K562 (cell line): ENCODE results near the gene DGAT2. TPM values are rescaled to one million over a fixed set of nuclear protein-coding genes. Genes with fewer than 3 reads are reported as not detected.

Experiments used
- ATAC-seq: fragments of 200-7000 bp; cut with Tn5 transposase; 3 replicates; pipeline ENCODE4 v1.9.1; 2020; ENCODE audit warnings: moderate library complexity
- BruUV-seq: library from RNA; stranded (reverse); fragments of 400-500 nt; replicated peaks from 2 replicates; lab custom pipeline; 2021; lab: Mats Ljungman, UMichigan
- CTCF ChIA-PET: fragments of 300-600 bp; formaldehyde crosslinking; extraction: SDS; loops from one replicate; lab custom pipeline; 2021; ENCODE audit warnings: low intra/inter-chr PET ratio; lab: Yijun Ruan, JAX
- POLR2A ChIA-PET: fragments of 300-600, 350-650 bp; sonication (Branson Sonifier 250); formaldehyde crosslinking; extraction: SDS; loops from one replicate; lab custom pipeline; 2021; ENCODE audit warnings: antibody characterized with exemption, inconsistent platforms; lab: Yijun Ruan, JAX
- DNase-seq, 4 experiments: peaks; one replicate each; pipeline versions ENCODE4 v3.0.0 to v3.0.0-alpha.2; 2011 to 2018; ENCODE audit warnings: low spot score in 3 of 4, mixed read lengths in 3 of 4; ENCODE audit errors: extremely low read depth in 1 of 4
- FAIRE-seq: peaks from 2 replicates; lab custom pipeline; 2011; peaks lifted over from hg19 to GRCh38; lab: Jason Lieb, UNC
- H2AFZ ChIP-seq: 2 replicates; pipeline ENCODE4 v1.6.0; 2011; ENCODE audit warnings: low read depth, low read length, control low read depth, inconsistent platforms
- H3K27ac ChIP-seq: fragments of 200-600 bp; 3 replicates; pipeline ENCODE4 v1.8.0; 2011; ENCODE audit warnings: low read depth, mild to moderate bottlenecking, control low read depth, inconsistent platforms, low read length, moderate library complexity, mixed read lengths; ENCODE audit errors: extremely low read depth
- H3K27me3 ChIP-seq, 2 experiments: fragments of 300-600 bp in 1 of 2; 2 replicates in 1 of 2; 3 replicates in 1 of 2; pipeline versions ENCODE4 v1.6.0 to v1.8.0; 2011; ENCODE audit warnings: inconsistent platforms in 2 of 2, low read length in 2 of 2, mild to moderate bottlenecking in 1 of 2, mixed read lengths in 1 of 2, moderate library complexity in 1 of 2; ENCODE audit not compliant: control insufficient read depth in 2 of 2, insufficient read depth in 2 of 2
- H3K36me3 ChIP-seq: fragments of 300-600 bp; 3 replicates; pipeline ENCODE4 v1.8.0; 2011; ENCODE audit warnings: mild to moderate bottlenecking, low read length, inconsistent platforms; ENCODE audit not compliant: control insufficient read depth, insufficient read depth
- H3K4me1 ChIP-seq, 2 experiments: fragments of 200-600 bp in 1 of 2; replicated peaks in 1 of 2; 2 replicates in 1 of 2; 3 replicates in 1 of 2; pipeline versions ENCODE4 v1.5.1 to v1.8.0; 2011; ENCODE audit warnings: inconsistent platforms in 2 of 2, low read length in 2 of 2, mild to moderate bottlenecking in 1 of 2, mixed read lengths in 1 of 2, moderate library complexity in 1 of 2; ENCODE audit not compliant: control insufficient read depth in 2 of 2, insufficient read depth in 2 of 2
- H3K4me2 ChIP-seq: 2 replicates; pipeline ENCODE4 v1.6.1; 2011; ENCODE audit warnings: low read length, control low read depth, inconsistent platforms, mixed read lengths; ENCODE audit not compliant: insufficient read depth
- H3K4me3 ChIP-seq: fragments of 200-600 bp; sonication (generic), shearing (Covaris generic); 2 replicates; pipeline ENCODE4 v1.5.1; 2016; ENCODE audit warnings: control low read depth, inconsistent platforms
- H3K79me2 ChIP-seq: fragments of 200-600 bp; 3 replicates; pipeline ENCODE4 v1.8.0; 2011; ENCODE audit warnings: low read length, inconsistent platforms; ENCODE audit not compliant: control insufficient read depth, insufficient read depth
- H3K9ac ChIP-seq, 2 experiments: 2 replicates each; pipeline versions ENCODE4 v1.6.0 to v1.6.1; 2011; ENCODE audit warnings: low read depth in 2 of 2, low read length in 2 of 2, control low read depth in 1 of 2, inconsistent platforms in 1 of 2, mild to moderate bottlenecking in 1 of 2, mixed read lengths in 1 of 2; ENCODE audit not compliant: insufficient read depth in 1 of 2
- H3K9me1 ChIP-seq: one replicate; pipeline ENCODE4 v1.6.0; 2011; ENCODE audit warnings: inconsistent platforms, mild to moderate bottlenecking, low read length, moderate library complexity; ENCODE audit not compliant: control insufficient read depth, insufficient read depth
- H3K9me3 ChIP-seq: replicated peaks from 2 replicates; pipeline ENCODE4 v1.5.1; 2011; ENCODE audit warnings: low read depth, low read length, inconsistent platforms; ENCODE audit not compliant: control insufficient read depth, insufficient read depth
- H4K20me1 ChIP-seq: replicated peaks from 2 replicates; pipeline ENCODE4 v1.6.1; 2011; ENCODE audit warnings: low read length, inconsistent platforms, mixed read lengths; ENCODE audit not compliant: control insufficient read depth, insufficient read depth
- MAFG ChIP-seq: fragments of 450-650 bp; conservative IDR thresholded peaks from 2 replicates; pipeline ENCODE4 v1.6.1; 2016; ENCODE audit warnings: missing genetic modification characterization, missing compliant biosample characterization
- MXD1 ChIP-seq: fragments of 250-450 bp; sonication (Bioruptor Pico); IDR thresholded peaks from 2 replicates; pipeline ENCODE4 v1.8.0; 2021; ENCODE audit warnings: borderline replicate concordance, mild to moderate bottlenecking, moderate library complexity; ENCODE audit not compliant: poor library complexity, severe bottlenecking
- NR4A1 ChIP-seq, 2 experiments: fragments of 250-450 bp in 1 of 2; fragments of 450-650 bp in 1 of 2; sonication (Bioruptor Pico) in 1 of 2; IDR thresholded peaks; 2 replicates each; pipeline versions ENCODE4 v1.4.0 to v1.6.1; 2016 to 2020; ENCODE audit warnings: mild to moderate bottlenecking in 2 of 2, missing compliant biosample characterization in 1 of 2, missing genetic modification characterization in 1 of 2, moderate library complexity in 1 of 2
- POLR3G ChIP-seq: IDR thresholded peaks from 2 replicates; pipeline ENCODE4 v1.6.1; 2011; ENCODE audit not compliant: insufficient read length, insufficient replicate concordance; ENCODE audit errors: extremely low read depth
- SPI1 ChIP-seq: IDR thresholded peaks from 2 replicates; pipeline ENCODE4 v1.6.1; 2011; ENCODE audit warnings: low read depth, low read length, control low read depth, borderline replicate concordance
- ZNF407 ChIP-seq: fragments of 450-650 bp; IDR thresholded peaks from 2 replicates; pipeline ENCODE4 v1.6.1; 2016; ENCODE audit warnings: low read depth
- ZNF589 ChIP-seq: fragments of 200-800 bp; sonication (Bioruptor generic); IDR thresholded peaks from 2 replicates; pipeline ENCODE4 v1.6.1; 2016; ENCODE audit warnings: low read depth, missing genetic modification characterization, missing compliant biosample characterization
- WGBS: fragments of 100-300 bp; shearing (Covaris generic); methylation state at CpG from one replicate; pipeline ENCODE4 v1.1.6; 2016; ENCODE audit warnings: low coverage, mixed read lengths; ENCODE audit not compliant: insufficient coverage; ENCODE audit errors: missing lambda C conversion rate; 5-methylcytosine and 5-hydroxymethylcytosine counted together
- in situ Hi-C: fragments of 300-500 bp; cut with MboI; formaldehyde crosslinking; loops from 4 replicates; pipeline ENCODE4 v1.15.0; 2018; ENCODE audit warnings: inconsistent platforms, mixed read lengths
- intact Hi-C: fragments of 100-400 bp; cut with micrococcal nuclease; formaldehyde crosslinking; loops from 2 replicates; pipeline ENCODE4 v1.14.2; 2022
- polyA plus RNA-seq, 8 experiments: library from polyadenylated mRNA; depleted of rRNA in 4 of 8; stranded (reverse) in 5 of 8; unstranded in 3 of 8; fragments of >200 nt; fragmentation: Nextera tagmentation in 2 of 8; fragmentation: Illumina TruSeq in 1 of 8; extraction: Ambion mirVana in 2 of 8; extraction: Trizol in 1 of 8; gene quantifications; 2 replicates each; pipeline versions ENCODE4 v1.2.1 to v1.2.3, GENCODE V29; 2011 to 2014; ENCODE audit warnings: inconsistent platforms in 1 of 8, missing spikeins in 1 of 8
- total RNA-seq, 7 experiments: library from RNA; depleted of rRNA in 6 of 7; stranded (reverse); fragments of >200 nt in 6 of 7; fragmentation: Illumina TruSeq in 2 of 7; extraction: Trizol in 2 of 7; gene quantifications; 2 replicates each; pipeline versions ENCODE4 v1.2.1 to v1.2.3, GENCODE V29; 2011 to 2021; ENCODE audit warnings: low replicate concordance in 1 of 7

Gene DGAT2
- total and polyA plus RNA-seq, 9 of the 15 experiments (the other 6 are each of a cell fraction or from before 2014, with no cell fraction given) = 0.68 to 2.8 (median 1.8) TPM

GRCh38 chr11:75737314-75737713 lies 31.3 kb upstream of the DGAT2 start (continued):
- TF ChIP-seq ZNF407 = no peak

GRCh38 chr11:75740681-75741080 lies 27.9 kb upstream of the DGAT2 start:
- no peaks in the 10 kb centered on the region for H3K9me1 ChIP-seq
- peaks cover 10 to 14% of the 10 kb centered on the region in 2 experiments for H3K4me1 ChIP-seq
- H2AFZ ChIP-seq = no peak overlapping the region
- FAIRE-seq (no peak), DNase-seq (no peak), ATAC-seq (peak; percentile 24; the same call in 1 of the 3 replicates)
- no peak overlapping the region for H3K4me3 ChIP-seq
- no peaks in the 10 kb centered on the region; the same call in 1 of the 2 replicates for H4K20me1 ChIP-seq
- H3K9me3 ChIP-seq = no peaks in the 10 kb centered on the region
- peaks cover 14 to 18% of the 10 kb centered on the region in 2 experiments; a peak in 4 of 5 replicates for H3K27me3 ChIP-seq
- in situ Hi-C loops (no loop called here), intact Hi-C loops (no loop called here)
- H3K27ac ChIP-seq = no peak overlapping the region
- no peak overlapping the region for H3K4me2 ChIP-seq
- no TSS peak for BruUV-seq
- no peak for TF ChIP-seq ZNF589 (CRISPR knock-in tag)
- peak; percentile 27; the same call in 1 of the 2 replicates for TF ChIP-seq SPI1
- TF ChIP-seq NR4A1 (CRISPR knock-in tag; IDR thresholded peaks at IDR 0.05) = no peak
- no peak for TF ChIP-seq NR4A1 (tag; IDR thresholded peaks at IDR 0.05)
- no peak for TF ChIP-seq POLR3G
- TF ChIP-seq MAFG (tag) = no peak
- TF ChIP-seq MXD1 (CRISPR knock-in tag) = no peak
- TF ChIP-seq, all 486 proteins: peak for 1
- Histone ChIP-seq H3K36me3 (no peaks in the 10 kb centered on the region), H3K79me2 (no peaks in the 10 kb centered on the region), H3K9ac (no peak overlapping the region)
- WGBS = 4% methylated on average over 1 of the region's 1 CpG
- ChIA-PET CTCF (no interaction called here), POLR2A (interaction anchor here (0.8 kb wide), 1 partner anchor 46 kb away, joined by 3 read pairs; no protein-coding TSS in a partner anchor)
